Thyroid gland (tissue), 4 donors: ENCODE results near the gene SLC29A3. TPM values are rescaled to one million over a fixed set of nuclear protein-coding genes. Genes with fewer than 3 reads are reported as not detected.

ENCODE experiments used
- DNase-seq, 2 donors: peaks; one replicate each; pipeline ENCODE4 v3.0.0-alpha.2; 2019
- H3K27ac ChIP-seq, 3 donors: fragments of 200-600 bp; sonication (generic); 1 replicate in 2 of 3; 2 replicates in 1 of 3; pipeline ENCODE4 v1.5.1; 2016 to 2019; ENCODE audit warnings: mild to moderate bottlenecking in 1 of 3, moderate library complexity in 1 of 3
- H3K27me3 ChIP-seq: fragments of 200-600 bp; sonication (generic); one replicate; pipeline ENCODE4 v1.5.1; 2019
- H3K36me3 ChIP-seq, 2 donors: fragments of 200-600 bp; sonication (generic); one replicate each; pipeline ENCODE4 v1.5.1; 2016 to 2019
- H3K4me1 ChIP-seq, 2 donors: fragments of 200-600 bp; sonication (generic); one replicate each; pipeline ENCODE4 v1.5.1; 2017 to 2019
- H3K4me3 ChIP-seq, 3 donors: fragments of 200-600 bp; sonication (generic); replicated peaks in 1 of 3; 1 replicate in 2 of 3; 2 replicates in 1 of 3; pipeline ENCODE4 v1.5.1; 2016; ENCODE audit warnings: mild to moderate bottlenecking in 1 of 3
- H3K9me3 ChIP-seq: fragments of 200-600 bp; sonication (generic); one replicate; pipeline ENCODE4 v1.5.1; 2017
- CTCF ChIP-seq, 6 experiments: fragments of 200-600 bp in 3 of 6; fragments of 450-650 bp in 3 of 6; sonication (generic) in 3 of 6; IDR thresholded peaks; one replicate each; pipeline ENCODE4 v1.5.1; 2016 to 2019; ENCODE audit warnings: antibody characterized with exemption in 6 of 6, mild to moderate bottlenecking in 2 of 6, inconsistent platforms in 1 of 6, moderate library complexity in 1 of 6
- POLR2A ChIP-seq, 2 donors: fragments of 450-650 bp; IDR thresholded peaks; one replicate each; pipeline ENCODE4 v1.6.1; 2017; ENCODE audit warnings: antibody characterized with exemption in 2 of 2, mild to moderate bottlenecking in 2 of 2, moderate library complexity in 1 of 2
- WGBS, 2 donors: methylation state at CpG; one replicate each; pipeline ENCODE4 v1.1.5; 2017; 5-methylcytosine and 5-hydroxymethylcytosine counted together
- intact Hi-C: fragments of 100-400 bp; cut with DNase I; formaldehyde crosslinking; loops from one replicate; pipeline ENCODE4 v1.15.1; 2023
- total RNA-seq, 4 donors: library from RNA; depleted of rRNA; stranded (reverse); fragments of >200 nt; gene quantifications; one replicate each; pipeline ENCODE4 v1.2.3, GENCODE V29; 2016

SLC29A3 gene
- total RNA-seq, 4 donors from 2014 or later: 5.1 to 8.2 (median 6.7) TPM

- WGBS, 2 donors: 85 to 87% methylated on average over 9 of the region's 9 CpGs
- TF ChIP-seq CTCF (IDR thresholded peaks at IDR 0.05) (no peak), POLR2A (IDR thresholded peaks at IDR 0.05) (no peak)
- Histone ChIP-seq H3K9me3 (no peaks in the 10 kb centered on the region), H3K36me3 (no peaks in the 10 kb centered on the region), H3K4me3 (no peak overlapping the region), H3K4me1 (no peaks in the 10 kb centered on the region), H3K27ac (no peak overlapping the region), H3K27me3 (no peaks in the 10 kb centered on the region)
- intact Hi-C loops: no loop called here
- DNase-seq: no peak
These were observed 89.6 kb downstream of the SLC29A3 start for GRCh38 chr10:71408436-71409225.

- 38 to 64% methylated on average over 2 to 3 of the region's 3 CpGs for WGBS, 2 donors
- H3K4me3 ChIP-seq: no peak overlapping the region
- TF ChIP-seq POLR2A (IDR thresholded peaks at IDR 0.05) (no peak), CTCF (IDR thresholded peaks at IDR 0.05) (no peak)
- no peak for DNase-seq
- H3K27ac ChIP-seq: no peak overlapping the region
- H3K4me1 ChIP-seq: no peaks in the 10 kb centered on the region
- no peaks in the 10 kb centered on the region for H3K36me3 ChIP-seq
- intact Hi-C loops: no loop called here
- no peaks in the 10 kb centered on the region for H3K27me3 ChIP-seq
- H3K9me3 ChIP-seq: no peaks in the 10 kb centered on the region
These were observed 90.6 kb downstream of the SLC29A3 start for GRCh38 chr10:71409516-71410104.

Other genes starting within 250 kb of the SLC29A3 start
- gene UNC5B, start 106.7 kb upstream of the SLC29A3 start, total RNA-seq: 1 to 10 TPM; 3.9 to 7.1 (median 5.7) TPM
- gene CDH23, start 77.7 kb downstream of the SLC29A3 start, total RNA-seq: 1 to 10 TPM; 3.0 to 4.2 (median 3.9) TPM